Mesangial cell (primary cell): Measurements from ENCODE around the gene GALNT5. TPM values are rescaled to one million over a fixed set of nuclear protein-coding genes. Genes with fewer than 3 reads are reported as not detected.

Source experiments
- total RNA-seq: library from RNA; depleted of rRNA; stranded (reverse); fragments of >200 nt; gene quantifications from 2 replicates; pipeline ENCODE4 v1.2.3, GENCODE V29; 2015

The GALNT5 gene
- total RNA-seq: 1.8 and 2.4 TPM in 2 replicates

GRCh38 chr2:157257312-157258252 lies at the start of gene GALNT5:
GALNT5 (plus strand) TSS chr2:157257705; CDS start chr2:157258083, 378 bp downstream.

GRCh38 chr2:157325786-157326185 lies 68.3 kb downstream of the GALNT5 start, which contains the start of gene ERMN:
ERMN (minus strand) TSS chr2:157325824; CDS start chr2:157325642, 182 bp downstream.

Other genes starting within 250 kb of the GALNT5 start
- gene ERMN, start 68.1 kb downstream of the GALNT5 start, total RNA-seq: not detected in 2 replicates
- gene CYTIP, start 186.4 kb downstream of the GALNT5 start, total RNA-seq: 0.38 and 6.8 TPM in 2 replicates